Regular cardiac myocyte (primary cell): ENCODE results near the gene ERC2. TPM values are rescaled to one million over a fixed set of nuclear protein-coding genes. Genes with fewer than 3 reads are reported as not detected.

Experiments used
- total RNA-seq: library from RNA; depleted of rRNA; stranded (reverse); fragments of >200 nt; gene quantifications from 2 replicates; pipeline ENCODE4 v1.2.3, GENCODE V29; 2014

The ERC2 gene
- under 0.01 TPM in 1 of 2 replicates, not detected in the other for total RNA-seq

GRCh38 chr3:56468184-56469106 lies at the start of gene ERC2:
TSS of gene ERC2 (minus strand) at chr3:56468467.

GRCh38 chr3:55486857-55487380 lies 981.3 kb downstream of the ERC2 start, which contains the start of gene WNT5A:
TSS of gene WNT5A (minus strand) at chr3:55487306. CDS start at chr3:55486985, 321 bp downstream.

Other genes with a start within 250 kb of the ERC2 start
- 15.9 and 22.8 TPM in 2 replicates for gene CCDC66, start 88.7 kb upstream of the ERC2 start, total RNA-seq
- gene TASOR, start 214.8 kb upstream of the ERC2 start, total RNA-seq, result 76.3 and 84.3 TPM in 2 replicates